Neuronal stem cell (in vitro differentiated cells): ENCODE data around the gene PRKCE.

Source experiments
- DNase-seq: peaks from one replicate; pipeline ENCODE4 v3.0.0-alpha.2; 2013; ENCODE audit warnings: low spot score
- H2AFZ ChIP-seq: one replicate; pipeline ENCODE4 v1.6.1; 2013; ENCODE audit warnings: mild to moderate bottlenecking, low read length, inconsistent platforms
- H2AK5ac ChIP-seq: 2 replicates; pipeline ENCODE4 v1.6.1; 2013; ENCODE audit warnings: low read depth, mild to moderate bottlenecking, inconsistent platforms, low read length, moderate library complexity, mixed read lengths
- H2BK120ac ChIP-seq: 2 replicates; pipeline ENCODE4 v1.6.1; 2013; ENCODE audit warnings: low read depth, mild to moderate bottlenecking, inconsistent platforms, low read length, moderate library complexity, mixed read lengths
- H2BK12ac ChIP-seq: one replicate; pipeline ENCODE4 v1.6.1; 2013; ENCODE audit warnings: low read length, inconsistent platforms
- H2BK15ac ChIP-seq: 2 replicates; pipeline ENCODE4 v1.6.1; 2013; ENCODE audit warnings: mild to moderate bottlenecking, low read length, inconsistent platforms, mixed read lengths
- H2BK5ac ChIP-seq: one replicate; pipeline ENCODE4 v1.6.1; 2013; ENCODE audit warnings: inconsistent platforms, mild to moderate bottlenecking, low read length, moderate library complexity
- H3K14ac ChIP-seq: one replicate; pipeline ENCODE4 v1.6.1; 2013; ENCODE audit warnings: low read length, inconsistent platforms
- H3K18ac ChIP-seq: 2 replicates; pipeline ENCODE4 v1.6.1; 2013; ENCODE audit warnings: low read length, inconsistent platforms
- H3K23ac ChIP-seq: 2 replicates; pipeline ENCODE4 v1.6.1; 2013; ENCODE audit warnings: low read depth, mild to moderate bottlenecking, mixed read lengths, low read length, inconsistent platforms; ENCODE audit not compliant: poor library complexity
- H3K27ac ChIP-seq: replicated peaks from 3 replicates; pipeline ENCODE4 v1.5.1; 2013; ENCODE audit warnings: low read length, inconsistent platforms
- H3K27me3 ChIP-seq, 3 experiments: 2 replicates each; pipeline ENCODE4 v1.6.1; 2013; ENCODE audit warnings: low read length in 3 of 3, mild to moderate bottlenecking in 2 of 3, inconsistent platforms in 1 of 3, low read depth in 1 of 3, mixed read lengths in 1 of 3, moderate library complexity in 1 of 3; ENCODE audit not compliant: control insufficient read depth in 3 of 3, insufficient read depth in 3 of 3
- H3K36me3 ChIP-seq, 2 donors: replicated peaks in 1 of 2; 2 replicates each; pipeline ENCODE4 v1.6.1; 2013; ENCODE audit warnings: low read length in 2 of 2; ENCODE audit not compliant: control insufficient read depth in 2 of 2, insufficient read depth in 2 of 2
- H3K4ac ChIP-seq: 2 replicates; pipeline ENCODE4 v1.6.1; 2013; ENCODE audit warnings: inconsistent platforms, mild to moderate bottlenecking, low read length, moderate library complexity
- H3K4me1 ChIP-seq, 2 donors: 1 replicate in 1 of 2; 2 replicates in 1 of 2; pipeline ENCODE4 v1.6.1; 2013; ENCODE audit warnings: low read length in 2 of 2, low read depth in 1 of 2; ENCODE audit not compliant: control insufficient read depth in 2 of 2, insufficient read depth in 1 of 2
- H3K4me2 ChIP-seq: one replicate; pipeline ENCODE4 v1.6.1; 2013; ENCODE audit warnings: mild to moderate bottlenecking, low read length, inconsistent platforms; ENCODE audit not compliant: insufficient read depth, poor library complexity, severe bottlenecking
- H3K4me3 ChIP-seq, 2 donors: 2 replicates each; pipeline ENCODE4 v1.5.1; 2013; ENCODE audit warnings: low read length in 2 of 2, mild to moderate bottlenecking in 2 of 2, inconsistent platforms in 1 of 2, moderate library complexity in 1 of 2
- H3K79me1 ChIP-seq: one replicate; pipeline ENCODE4 v1.6.1; 2013; ENCODE audit warnings: low read depth, mild to moderate bottlenecking, inconsistent platforms, low read length, moderate library complexity
- H3K9ac ChIP-seq: one replicate; pipeline ENCODE4 v1.6.1; 2013; ENCODE audit warnings: mild to moderate bottlenecking, low read depth, low read length, inconsistent platforms; ENCODE audit not compliant: poor library complexity
- H3K9me3 ChIP-seq, 2 donors: replicated peaks in 1 of 2; 2 replicates each; pipeline versions ENCODE3 to v1.6.1; 2013; ENCODE audit warnings: low read length in 2 of 2, mild to moderate bottlenecking in 2 of 2, inconsistent platforms in 1 of 2, low read depth in 1 of 2, mixed read lengths in 1 of 2, moderate library complexity in 1 of 2; ENCODE audit not compliant: control insufficient read depth in 2 of 2, insufficient read depth in 1 of 2
- H4K8ac ChIP-seq: one replicate; pipeline ENCODE4 v1.6.1; 2013; ENCODE audit warnings: low read depth, mild to moderate bottlenecking, inconsistent platforms, low read length, moderate library complexity
- H4K91ac ChIP-seq: one replicate; pipeline ENCODE4 v1.6.1; 2013; ENCODE audit warnings: low read length, low read depth, mild to moderate bottlenecking, inconsistent platforms; ENCODE audit not compliant: poor library complexity
- WGBS, 2 donors: extraction: QIAGEN DNeasy Blood & Tissue Kit; methylation state at CpG; one replicate each; pipeline ENCODE4 v1.1.7; 2013; ENCODE audit warnings: missing lambda C conversion rate in 2 of 2, mixed read lengths in 1 of 2; ENCODE audit not compliant: insufficient read length in 2 of 2, insufficient replicate concordance in 1 of 2; ENCODE audit errors: extremely low coverage in 2 of 2; 5-methylcytosine and 5-hydroxymethylcytosine counted together

The PRKCE gene

GRCh38 chr2:45864121-45864520 is 212.6 kb downstream of the PRKCE start:
- no peak overlapping the region for H3K4me3 ChIP-seq
- no peak overlapping the region for H3K4ac ChIP-seq
- no peak overlapping the region for H3K14ac ChIP-seq
- H3K4me1 ChIP-seq: peaks cover 9 to 21% of the 10 kb centered on the region in 2 donors
- WGBS, 2 donors: no CpG with 5 or more reads among the region's 4 CpGs
- H2BK12ac ChIP-seq: no peak overlapping the region
- H2AFZ ChIP-seq: no peak overlapping the region
- H2AK5ac ChIP-seq: no peak overlapping the region
- H3K23ac ChIP-seq: no peak overlapping the region
- peaks cover 0 to 3% of the 10 kb centered on the region in 2 donors for H3K9me3 ChIP-seq
- no peak overlapping the region for H4K91ac ChIP-seq
- no peak overlapping the region for H4K8ac ChIP-seq
- no peak overlapping the region for H3K9ac ChIP-seq
- no peaks in the 10 kb centered on the region for H3K79me1 ChIP-seq
- H3K4me2 ChIP-seq: no peak overlapping the region
- H2BK15ac ChIP-seq: no peak overlapping the region
- no peaks in the 10 kb centered on the region for H3K36me3 ChIP-seq
- H3K18ac ChIP-seq: no peak overlapping the region
- H2BK5ac ChIP-seq: no peak overlapping the region
- no peak overlapping the region for H3K27ac ChIP-seq
- no peak for DNase-seq
- H3K27me3 ChIP-seq: no peaks in the 10 kb centered on the region
- H2BK120ac ChIP-seq: no peak overlapping the region

GRCh38 chr2:45867349-45867748 is 215.9 kb downstream of the PRKCE start:
- Histone ChIP-seq H4K91ac (no peak overlapping the region), H3K23ac (no peak overlapping the region), H3K14ac (no peak overlapping the region), H3K9ac (no peak overlapping the region), H2BK15ac (no peak overlapping the region), H4K8ac (no peak overlapping the region), H3K4me2 (no peak overlapping the region), H3K79me1 (no peaks in the 10 kb centered on the region), H3K9me3 (peaks cover 0 to 3% of the 10 kb centered on the region in 2 donors), H2AFZ (no peak overlapping the region), H3K4me3 (no peak overlapping the region), H3K27ac (no peak overlapping the region), H3K4me1 (peaks cover 1 to 2% of the 10 kb centered on the region in 2 donors), H2BK5ac (no peak overlapping the region), H3K4ac (no peak overlapping the region), H3K27me3 (no peaks in the 10 kb centered on the region), H3K18ac (no peak overlapping the region), H2BK12ac (no peak overlapping the region), H2BK120ac (no peak overlapping the region), H3K36me3 (no peaks in the 10 kb centered on the region), H2AK5ac (no peak overlapping the region)
- no CpG with 5 or more reads among the region's 3 CpGs for WGBS, 2 donors
- DNase-seq: no peak

- H2AFZ ChIP-seq: no peak overlapping the region
- H2BK15ac ChIP-seq: no peak overlapping the region
- no peak overlapping the region for H3K23ac ChIP-seq
- no peak overlapping the region for H3K9ac ChIP-seq
- no peak overlapping the region for H3K27ac ChIP-seq
- H4K8ac ChIP-seq: no peak overlapping the region
- H3K14ac ChIP-seq: no peak overlapping the region
- no peak overlapping the region for H3K4ac ChIP-seq
- H2BK12ac ChIP-seq: no peak overlapping the region
- no peak overlapping the region for H3K4me2 ChIP-seq
- H3K9me3 ChIP-seq: peaks cover 0 to 3% of the 10 kb centered on the region in 2 donors
- H3K79me1 ChIP-seq: no peaks in the 10 kb centered on the region
- H3K36me3 ChIP-seq: no peaks in the 10 kb centered on the region
- H2BK120ac ChIP-seq: no peak overlapping the region
- no peak overlapping the region for H3K18ac ChIP-seq
- no peak overlapping the region for H2BK5ac ChIP-seq
- no peak overlapping the region for H2AK5ac ChIP-seq
- no CpG with 5 or more reads among the region's 4 CpGs for WGBS, 2 donors
- no peak overlapping the region for H3K4me3 ChIP-seq
- H3K27me3 ChIP-seq: no peaks in the 10 kb centered on the region
- H3K4me1 ChIP-seq: peaks cover 1 to 2% of the 10 kb centered on the region in 2 donors
- no peak overlapping the region for H4K91ac ChIP-seq
- no peak for DNase-seq
Measured at GRCh38 chr2:45867800-45868199, 216.3 kb downstream of the PRKCE start.

- no peaks in the 10 kb centered on the region for H3K4me1 ChIP-seq
- no peak overlapping the region for H3K18ac ChIP-seq
- no peak overlapping the region for H2AK5ac ChIP-seq
- H3K9me3 ChIP-seq: peaks cover 0 to 3% of the 10 kb centered on the region in 2 donors
- no peaks in the 10 kb centered on the region for H3K27me3 ChIP-seq
- H2BK120ac ChIP-seq: no peak overlapping the region
- no peak overlapping the region for H3K27ac ChIP-seq
- H2BK12ac ChIP-seq: no peak overlapping the region
- no peak overlapping the region for H2BK15ac ChIP-seq
- no peak overlapping the region for H4K91ac ChIP-seq
- WGBS, 2 donors: no CpG with 5 or more reads among the region's 4 CpGs
- H3K4me3 ChIP-seq: no peak overlapping the region
- H3K79me1 ChIP-seq: no peaks in the 10 kb centered on the region
- H3K23ac ChIP-seq: no peak overlapping the region
- no peak overlapping the region for H4K8ac ChIP-seq
- H2AFZ ChIP-seq: no peak overlapping the region
- H3K4ac ChIP-seq: no peak overlapping the region
- H3K4me2 ChIP-seq: no peak overlapping the region
- no peak for DNase-seq
- H3K9ac ChIP-seq: no peak overlapping the region
- no peak overlapping the region for H3K14ac ChIP-seq
- H2BK5ac ChIP-seq: no peak overlapping the region
- no peaks in the 10 kb centered on the region for H3K36me3 ChIP-seq
Measured at GRCh38 chr2:45869165-45869501, 217.7 kb downstream of the PRKCE start.
